Erythroblast (primary cell): ENCODE results near the gene SPDEF.

Experiments used
- GATA1 ChIP-seq: IDR thresholded peaks from 2 replicates; pipeline ENCODE4 v1.6.1; 2011; ENCODE audit warnings: low read depth, mild to moderate bottlenecking, control low read depth, low read length, moderate library complexity
- POLR2A ChIP-seq: IDR thresholded peaks from 2 replicates; pipeline ENCODE4 v1.6.1; 2011; ENCODE audit warnings: mild to moderate bottlenecking, low read length

DNA sequence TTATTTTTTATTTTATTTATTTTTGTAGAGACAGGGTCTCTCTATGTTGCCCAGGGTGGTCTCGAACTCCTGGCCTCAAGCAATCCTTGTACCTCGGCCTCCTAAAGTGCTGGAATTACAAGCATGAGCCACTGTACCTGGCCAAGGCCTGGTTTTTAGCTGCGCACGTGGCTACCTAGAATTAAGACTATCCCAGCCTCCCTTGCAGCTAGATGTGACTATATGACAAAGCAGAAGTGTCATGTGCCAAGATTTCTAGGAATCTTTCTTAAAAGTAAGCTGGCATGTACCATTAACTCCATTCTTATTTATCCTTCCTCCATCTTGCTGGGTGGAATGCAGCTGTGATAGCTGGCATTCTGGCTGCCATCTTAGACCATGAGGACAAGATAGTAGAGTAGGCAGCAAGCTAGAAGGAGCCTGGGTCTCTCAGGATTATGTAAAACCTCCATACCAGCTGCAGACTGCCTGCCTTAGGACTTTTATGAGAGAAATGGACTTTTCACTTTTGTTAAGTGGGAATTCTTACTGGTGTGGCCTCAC is 2.1 kb upstream of the SPDEF start:
- TF ChIP-seq POLR2A (no peak), GATA1 (no peak)
